H1 (cell line): Measurements from ENCODE around the gene SNX24. TPM values are rescaled to one million over a fixed set of nuclear protein-coding genes. Genes with fewer than 3 reads are reported as not detected.

Source experiments
- CTCF ChIA-PET: fragments of 300-600 bp; sonication (Branson Sonifier 250); formaldehyde crosslinking; loops from one replicate; lab custom pipeline; 2021; ENCODE audit not compliant: partially characterized antibody; lab: Charles Lee
- POLR2A ChIA-PET: fragments of 300-600 bp; sonication (Branson Sonifier 250); formaldehyde crosslinking; loops from one replicate; lab custom pipeline; 2021; ENCODE audit warnings: inconsistent platforms; ENCODE audit not compliant: partially characterized antibody; lab: Charles Lee
- DNase-seq, 2 experiments: peaks; one replicate each; pipeline versions ENCODE4 v3.0.0 to v3.0.0-alpha.2; 2010 to 2022; ENCODE audit warnings: low spot score in 2 of 2, low read depth in 1 of 2, mixed read lengths in 1 of 2
- FAIRE-seq: peaks from 2 replicates; lab custom pipeline; 2011; peaks lifted over from hg19 to GRCh38; lab: Jason Lieb, UNC
- H2AFZ ChIP-seq: 2 replicates; pipeline ENCODE4 v1.8.1; 2012; ENCODE audit warnings: low read length, inconsistent platforms
- H2AK5ac ChIP-seq: 2 replicates; pipeline ENCODE4 v1.6.1; 2013; ENCODE audit warnings: low read depth, low read length
- H2BK120ac ChIP-seq: replicated peaks from 2 replicates; pipeline ENCODE3; 2013; ENCODE audit warnings: low read depth, low read length, inconsistent platforms
- H2BK12ac ChIP-seq: 2 replicates; pipeline ENCODE4 v1.6.1; 2013; ENCODE audit warnings: low read depth, low read length
- H2BK15ac ChIP-seq: 2 replicates; pipeline ENCODE4 v1.6.1; 2013; ENCODE audit warnings: low read length
- H2BK20ac ChIP-seq: 2 replicates; pipeline ENCODE4 v1.6.1; 2013; ENCODE audit warnings: low read length
- H2BK5ac ChIP-seq: 2 replicates; pipeline ENCODE4 v1.6.1; 2013; ENCODE audit warnings: low read depth, low read length
- H3K14ac ChIP-seq: 2 replicates; pipeline ENCODE4 v1.6.1; 2013; ENCODE audit warnings: inconsistent platforms; ENCODE audit not compliant: insufficient read length
- H3K18ac ChIP-seq: 2 replicates; pipeline ENCODE4 v1.6.1; 2013; ENCODE audit warnings: low read length; ENCODE audit errors: extremely low read depth
- H3K23ac ChIP-seq: 2 replicates; pipeline ENCODE4 v1.6.1; 2013; ENCODE audit warnings: inconsistent platforms; ENCODE audit not compliant: insufficient read length
- H3K23me2 ChIP-seq: 2 replicates; pipeline ENCODE4 v1.6.1; 2013; ENCODE audit warnings: low read depth, low read length
- H3K27ac ChIP-seq: 2 replicates; pipeline ENCODE4 v1.6.1; 2011; ENCODE audit warnings: low read depth, low read length, inconsistent platforms
- H3K27me3 ChIP-seq, 4 experiments: replicated peaks in 1 of 4; 1 replicate in 1 of 4; 2 replicates in 3 of 4; pipeline versions ENCODE4 v1.6.1 to v1.8.1; 2011 to 2013; ENCODE audit warnings: low read length in 3 of 4, mild to moderate bottlenecking in 3 of 4, inconsistent platforms in 2 of 4, mixed read lengths in 2 of 4, moderate library complexity in 1 of 4; ENCODE audit not compliant: control insufficient read depth in 3 of 4, insufficient read depth in 3 of 4; ENCODE audit errors: extremely low read depth in 1 of 4
- H3K36me3 ChIP-seq, 4 experiments: 2 replicates each; pipeline versions ENCODE4 v1.6.1 to v1.8.1; 2011 to 2013; ENCODE audit warnings: mild to moderate bottlenecking in 4 of 4, low read length in 3 of 4, moderate library complexity in 2 of 4, control low read depth in 1 of 4, inconsistent platforms in 1 of 4; ENCODE audit not compliant: insufficient read depth in 4 of 4, control insufficient read depth in 2 of 4
- H3K4ac ChIP-seq: replicated peaks from 2 replicates; pipeline ENCODE3; 2013; ENCODE audit warnings: low read length, low read depth, mixed read lengths, inconsistent platforms; ENCODE audit not compliant: insufficient read length
- H3K4me1 ChIP-seq, 4 experiments: replicated peaks in 1 of 4; 1 replicate in 1 of 4; 2 replicates in 3 of 4; pipeline versions ENCODE4 v1.6.1 to v1.8.1; 2011 to 2013; ENCODE audit warnings: low read length in 3 of 4, inconsistent platforms in 2 of 4, mixed read lengths in 1 of 4; ENCODE audit not compliant: insufficient read depth in 4 of 4, control insufficient read depth in 3 of 4
- H3K4me2 ChIP-seq, 2 experiments: 2 replicates each; pipeline versions ENCODE4 v1.6.1 to v1.8.1; 2011 to 2013; ENCODE audit warnings: low read depth in 2 of 2, low read length in 2 of 2, control low read depth in 1 of 2, inconsistent platforms in 1 of 2, mild to moderate bottlenecking in 1 of 2; ENCODE audit not compliant: insufficient read depth in 1 of 2
- H3K4me3 ChIP-seq, 4 experiments: fragments of 200-600, 300-600 bp in 1 of 4; sonication (generic), shearing (Covaris generic), sonication (Bioruptor Twin) in 1 of 4; 2 replicates each; pipeline versions ENCODE4 v1.5.1 to v1.8.1; 2011 to 2016; ENCODE audit warnings: low read length in 4 of 4, low read depth in 3 of 4, control low read depth in 2 of 4, inconsistent platforms in 2 of 4, mild to moderate bottlenecking in 2 of 4, mixed read lengths in 1 of 4, moderate library complexity in 1 of 4; ENCODE audit not compliant: insufficient read depth in 2 of 4; ENCODE audit errors: extremely low read depth in 1 of 4
- H3K56ac ChIP-seq: replicated peaks from 2 replicates; pipeline ENCODE3; 2013; ENCODE audit warnings: low read depth, mild to moderate bottlenecking, mixed read lengths, low read length, inconsistent platforms; ENCODE audit not compliant: insufficient read length
- H3K79me1 ChIP-seq: 2 replicates; pipeline ENCODE4 v1.6.1; 2013; ENCODE audit warnings: low read depth, low read length, control low read depth
- H3K79me2 ChIP-seq, 2 experiments: 2 replicates each; pipeline versions ENCODE4 v1.6.1 to v1.8.1; 2012 to 2013; ENCODE audit warnings: low read length in 2 of 2, mild to moderate bottlenecking in 2 of 2, inconsistent platforms in 1 of 2; ENCODE audit not compliant: insufficient read depth in 2 of 2, control insufficient read depth in 1 of 2
- H3K9ac ChIP-seq, 4 experiments: replicated peaks in 1 of 4; 1 replicate in 1 of 4; 2 replicates in 3 of 4; pipeline versions ENCODE4 v1.6.1 to v1.8.1; 2011 to 2013; ENCODE audit warnings: low read depth in 3 of 4, low read length in 3 of 4, control low read depth in 2 of 4, mild to moderate bottlenecking in 2 of 4, moderate library complexity in 2 of 4, inconsistent platforms in 1 of 4; ENCODE audit errors: extremely low read depth in 1 of 4
- H3K9me3 ChIP-seq, 2 experiments: 2 replicates each; pipeline versions ENCODE4 v1.6.1 to v1.8.1; 2012 to 2013; ENCODE audit warnings: mild to moderate bottlenecking in 2 of 2, moderate library complexity in 2 of 2, control low read depth in 1 of 2, inconsistent platforms in 1 of 2, low read depth in 1 of 2, low read length in 1 of 2, mixed read lengths in 1 of 2; ENCODE audit not compliant: insufficient read depth in 2 of 2
- H4K20me1 ChIP-seq, 2 experiments: replicated peaks in 1 of 2; 2 replicates each; pipeline versions ENCODE3 to v1.8.1; 2011 to 2013; ENCODE audit warnings: inconsistent platforms in 2 of 2, low read length in 2 of 2, mild to moderate bottlenecking in 1 of 2; ENCODE audit not compliant: insufficient read depth in 2 of 2, control insufficient read depth in 1 of 2
- H4K5ac ChIP-seq: 2 replicates; pipeline ENCODE4 v1.6.1; 2013; ENCODE audit warnings: low read length, low read depth, mixed read lengths, inconsistent platforms; ENCODE audit not compliant: insufficient read length
- H4K8ac ChIP-seq: 2 replicates; pipeline ENCODE4 v1.8.0; 2013; ENCODE audit warnings: mild to moderate bottlenecking, moderate library complexity, low read length, inconsistent platforms; ENCODE audit not compliant: insufficient read depth; ENCODE audit errors: extremely low read depth
- H4K91ac ChIP-seq: replicated peaks from 2 replicates; pipeline ENCODE3; 2013; ENCODE audit warnings: low read length, mixed read lengths, inconsistent platforms; ENCODE audit not compliant: insufficient read length
- RNF2 ChIP-seq: fragments of 200-900, 300-1000 bp; sonication (generic); IDR thresholded peaks from 2 replicates; pipeline ENCODE4 v1.7.1; 2016; ENCODE audit warnings: borderline replicate concordance, low read depth, mild to moderate bottlenecking, antibody characterized with exemption, low read length; ENCODE audit not compliant: poor library complexity, severe bottlenecking; ENCODE audit errors: missing control alignments
- TAF1 ChIP-seq: IDR thresholded peaks from 2 replicates; pipeline ENCODE4 v1.6.1; 2011; ENCODE audit warnings: mild to moderate bottlenecking, low read depth, low read length
- whole genome bisulfite sequencing, 2 experiments: shearing (Covaris generic) in 1 of 2; methylation state at CpG; one replicate each; pipeline versions ENCODE4 v1.1.6 to v1.1.7; 2013 to 2015; ENCODE audit warnings: low lambda C conversion rate in 2 of 2, mixed read lengths in 2 of 2, inconsistent platforms in 1 of 2, low coverage in 1 of 2, missing lambda C conversion rate in 1 of 2; ENCODE audit not compliant: insufficient replicate concordance in 2 of 2, insufficient coverage in 1 of 2, insufficient read length in 1 of 2; ENCODE audit errors: extremely low coverage in 1 of 2, missing lambda C conversion rate in 1 of 2; 5-methylcytosine and 5-hydroxymethylcytosine counted together
- polyA plus RNA-seq, 7 experiments: library from polyadenylated mRNA; depleted of rRNA in 3 of 7; stranded (reverse) in 5 of 7; unstranded in 2 of 7; fragments of >200 nt in 5 of 7; fragments of 200-250 nt in 2 of 7; gene quantifications; 1 replicate in 5 of 7; 2 replicates in 1 of 7; 4 replicates in 1 of 7; pipeline versions ENCODE4 v1.2.1 to v1.2.3, GENCODE V29; 2011 to 2013; ENCODE audit warnings: missing spikeins in 2 of 7, mixed read lengths in 2 of 7
- total RNA-seq: library from RNA; stranded (reverse); fragmentation: NEBNext Ultra II Directional; extraction: Animal tissue kit (Norgen Biotek cat#: 25700); gene quantifications from 2 replicates; pipeline ENCODE4 v1.2.1, GENCODE V29; 2021

Gene SNX24
- total and polyA plus RNA-seq, 2 of the 8 experiments (the other 6 are each of a cell fraction or from before 2014, with no cell fraction given) = 7.3 to 14.3 TPM

DNA sequence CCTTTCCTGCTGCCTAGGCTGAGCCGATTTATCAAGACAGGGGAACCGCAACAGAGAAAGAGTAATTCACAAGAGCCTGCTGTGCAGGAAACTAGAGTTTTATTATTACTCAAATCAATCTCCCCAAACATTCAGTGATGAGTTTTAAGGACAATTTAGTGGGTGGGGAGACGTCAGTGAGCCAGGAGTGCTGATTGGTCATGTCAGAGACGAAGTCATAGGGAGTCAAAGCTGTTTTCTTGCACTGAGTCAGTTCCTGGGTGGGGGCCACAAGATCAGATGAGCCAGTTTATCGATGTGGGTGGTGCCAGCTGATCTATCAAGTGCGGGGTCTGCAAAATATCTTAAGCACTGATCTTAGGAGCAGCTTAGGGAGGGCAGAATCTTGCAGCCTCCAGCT, 19.0 kb downstream of the SNX24 start:
- POLR2A ChIA-PET = interaction anchor here (1.4 kb wide), 1 partner anchor 16 kb away, joined by 5 read pairs; no protein-coding TSS in a partner anchor
- H3K79me2 ChIP-seq = no peaks in the 10 kb centered on the region; a peak in 1 of 4 replicates
- H3K23ac ChIP-seq = no peak overlapping the region
- H3K56ac ChIP-seq = no peak overlapping the region
- WGBS, 2 experiments = 71% methylated on average over 6 of the region's 6 CpGs; no CpG with 5 or more reads in 1 of the 2 experiments
- TF ChIP-seq TAF1 (no peak), RNF2 (no peak)
- H2AK5ac ChIP-seq = no peak overlapping the region
- H4K5ac ChIP-seq = no peak overlapping the region
- H3K4me1 ChIP-seq = peaks cover 0 to 2% (median 0%) of the 10 kb centered on the region in 4 experiments; a peak in 2 of 7 replicates
- no peak overlapping the region for H2BK120ac ChIP-seq
- H3K36me3 ChIP-seq = no peaks in the 10 kb centered on the region; a peak in 1 of 8 replicates
- H3K27ac ChIP-seq = no peak overlapping the region
- H4K20me1 ChIP-seq = no peaks in the 10 kb centered on the region
- peaks cover 2% of the 10 kb centered on the region; the same call in 1 of the 2 replicates for H3K23me2 ChIP-seq
- H2BK15ac ChIP-seq = no peak overlapping the region
- H2BK5ac ChIP-seq = no peak overlapping the region
- H3K4me3 ChIP-seq = no peak overlapping the region
- H3K79me1 ChIP-seq = no peaks in the 10 kb centered on the region
- CTCF ChIA-PET = interaction anchor here (1.2 kb wide), 1 partner anchor 136 kb away, joined by 3 read pairs; no protein-coding TSS in a partner anchor
- no peak overlapping the region for H3K14ac ChIP-seq
- no peak overlapping the region for H2BK12ac ChIP-seq
- no peak for FAIRE-seq
- H2AFZ ChIP-seq = no peak overlapping the region
- no peak overlapping the region for H3K4ac ChIP-seq
- no peak overlapping the region for H2BK20ac ChIP-seq
- H3K9me3 ChIP-seq = no peaks in the 10 kb centered on the region
- no peak overlapping the region; a peak in 1 of 4 replicates for H3K4me2 ChIP-seq
- no peak overlapping the region for H3K18ac ChIP-seq
- no peak overlapping the region for H4K8ac ChIP-seq
- H4K91ac ChIP-seq = no peak overlapping the region
- H3K9ac ChIP-seq = no peak overlapping the region
- no peak for DNase-seq
- no peaks in the 10 kb centered on the region for H3K27me3 ChIP-seq
